Thoracic aorta endothelial cell (primary cell): ENCODE results near the gene PTCD1. TPM values are rescaled to one million over a fixed set of nuclear protein-coding genes. Genes with fewer than 3 reads are reported as not detected.

ENCODE experiments used
- total RNA-seq: library from RNA; depleted of rRNA; stranded (reverse); fragments of >200 nt; gene quantifications from 2 replicates; pipeline ENCODE4 v1.2.3, GENCODE V29; 2012

Gene PTCD1
- 3.3 and 4.0 TPM in 2 replicates for total RNA-seq

GRCh38 chr7:99438573-99439480 is at the start of gene PTCD1, which contains the start of gene CPSF4:
Gene PTCD1, minus strand, starts transcription at chr7:99438798. Its CDS starts 3,556 bp downstream, at chr7:99435242.
Gene CPSF4, plus strand, starts transcription at chr7:99438943. Its CDS starts 140 bp downstream, at chr7:99439083.

GRCh38 chr7:99472561-99473314 is 34.1 kb upstream of the PTCD1 start, which contains the start of gene ZNF789:
Gene ZNF789, plus strand, starts transcription at chr7:99472890. Its CDS starts 3,567 bp downstream, at chr7:99476457.

GRCh38 chr7:99408379-99409191 is 30.0 kb downstream of the PTCD1 start, which contains the start of the genes BUD31 and PDAP1:
Gene BUD31, plus strand, starts transcription at chr7:99408969. Its CDS starts 2,124 bp downstream, at chr7:99411093.
Gene PDAP1, minus strand, starts transcription at chr7:99408597. Its CDS starts 49 bp downstream, at chr7:99408548.

GRCh38 chr7:99374111-99375064 is 64.2 kb downstream of the PTCD1 start, which contains the start of gene ARPC1B:
Gene ARPC1B, plus strand, starts transcription at chr7:99374730. Its CDS starts 10,985 bp downstream, at chr7:99385715.

Other genes starting within 250 kb of the PTCD1 start
- gene KPNA7, start 230.7 kb downstream of the PTCD1 start, total RNA-seq = not detected in 2 replicates
- 0.93 and 1.1 TPM in 2 replicates for gene MYH16, start 166.0 kb downstream of the PTCD1 start, total RNA-seq
- gene ARPC1A, start 112.9 kb downstream of the PTCD1 start, total RNA-seq = 229 and 254 TPM in 2 replicates
- 353 and 402 TPM in 2 replicates for gene ARPC1B, start 64.1 kb downstream of the PTCD1 start, total RNA-seq
- gene PDAP1, start 30.2 kb downstream of the PTCD1 start, total RNA-seq = 61.8 and 81.7 TPM in 2 replicates
- 87.8 and 169 TPM in 2 replicates for gene BUD31, start 29.8 kb downstream of the PTCD1 start, total RNA-seq
- gene CPSF4, start 145 bp upstream of the PTCD1 start, total RNA-seq = 26.5 and 30.5 TPM in 2 replicates
- 404 and 586 TPM in 2 replicates for gene ATP5MF, start 27.4 kb upstream of the PTCD1 start, total RNA-seq
- gene ZNF789, start 34.1 kb upstream of the PTCD1 start, total RNA-seq = 9.8 and 11.9 TPM in 2 replicates
- 24.2 and 27.4 TPM in 2 replicates for gene ZNF394, start 61.5 kb upstream of the PTCD1 start, total RNA-seq
- gene ZKSCAN5, start 65.9 kb upstream of the PTCD1 start, total RNA-seq = 13.6 and 14.8 TPM in 2 replicates
- gene FAM200A, start 113.3 kb upstream of the PTCD1 start, total RNA-seq = 6.5 and 8.1 TPM in 2 replicates
- gene ZNF655, start 119.8 kb upstream of the PTCD1 start, total RNA-seq = 21.4 and 24.3 TPM in 2 replicates
- 0.43 TPM in 1 of 2 replicates, not detected in the other for gene TMEM225B, start 159.5 kb upstream of the PTCD1 start, total RNA-seq
- gene ZSCAN25, start 178.1 kb upstream of the PTCD1 start, total RNA-seq = 12.3 and 12.4 TPM in 2 replicates
- gene CYP3A5, start 241.2 kb upstream of the PTCD1 start, total RNA-seq = not detected in 2 replicates